ENCODE data around the gene ANKRD13B.

The ANKRD13B gene

GRCh38 chr17:29653995-29654714 is 61.2 kb downstream of the ANKRD13B start:
- no peak for DNase-seq

- DNase-seq, result no peak
These were observed 62.4 kb downstream of the ANKRD13B start for GRCh38 chr17:29655323-29655722.

GRCh38 chr17:29659155-29659554 is 66.2 kb downstream of the ANKRD13B start:
- DNase-seq, result no peak

GRCh38 chr17:29661213-29661612 is 68.3 kb downstream of the ANKRD13B start:
- peak; percentile 28 for DNase-seq

- DNase-seq, result no peak
These were observed 70.2 kb downstream of the ANKRD13B start for GRCh38 chr17:29663155-29663554.
